HEK293 (cell line): ENCODE measurements around the gene CEP57L1.

ENCODE experiments used
- CTCF ChIA-PET: fragments of 350-600 bp; formaldehyde crosslinking; extraction: SDS; loops from one replicate; lab custom pipeline; 2021; ENCODE audit warnings: antibody characterized with exemption; lab: Yijun Ruan, JAX
- POLR2A ChIA-PET: fragments of 300-600 bp; formaldehyde crosslinking; extraction: SDS; loops from one replicate; lab custom pipeline; 2020; ENCODE audit warnings: antibody characterized with exemption, inconsistent platforms; lab: Yijun Ruan, JAX
- H3K27ac ChIP-seq: fragments of 200-500 bp; sonication (Bioruptor generic); 2 replicates; pipeline ENCODE4 v1.5.1; 2014; ENCODE audit warnings: low read depth, low read length, control low read depth, inconsistent platforms; ENCODE audit errors: extremely low read depth
- H3K36me3 ChIP-seq, 2 experiments: fragments of 200-500 bp in 1 of 2; sonication (Bioruptor generic) in 1 of 2; 1 replicate in 1 of 2; 2 replicates in 1 of 2; pipeline ENCODE4 v1.5.1; 2014 to 2017; ENCODE audit warnings: inconsistent platforms in 2 of 2, low read length in 2 of 2; ENCODE audit not compliant: control insufficient read depth in 2 of 2, insufficient read depth in 1 of 2
- H3K4me1 ChIP-seq: fragments of 200-500 bp; sonication (Bioruptor generic); 2 replicates; pipeline ENCODE4 v1.5.1; 2014; ENCODE audit warnings: mild to moderate bottlenecking, low read length, inconsistent platforms; ENCODE audit not compliant: control insufficient read depth, insufficient read depth
- H3K4me3 ChIP-seq: 2 replicates; pipeline ENCODE4 v1.5.1; 2011; ENCODE audit warnings: low read depth, mild to moderate bottlenecking, control low read depth, low read length, moderate library complexity
- H3K9me3 ChIP-seq: fragments of 200-500 bp; sonication (Bioruptor generic); 2 replicates; pipeline ENCODE4 v1.5.1; 2014; ENCODE audit warnings: low read depth, low read length, inconsistent platforms; ENCODE audit not compliant: control insufficient read depth, insufficient read depth
- FEZF1 ChIP-seq: fragments of 450-650 bp; formaldehyde crosslinking; IDR thresholded peaks from 2 replicates; pipeline ENCODE4 v1.5.1; 2016; ENCODE audit warnings: missing biosample characterization, missing genetic modification characterization
- KLF8 ChIP-seq: fragments of 450-650 bp; formaldehyde crosslinking; IDR thresholded peaks from 2 replicates; pipeline ENCODE4 v1.5.1; 2016; ENCODE audit warnings: missing biosample characterization, missing genetic modification characterization
- MYNN ChIP-seq: fragments of 450-650 bp; formaldehyde crosslinking; IDR thresholded peaks from 2 replicates; pipeline ENCODE4 v1.5.1; 2016; ENCODE audit warnings: missing biosample characterization, missing genetic modification characterization, borderline replicate concordance
- MZF1 ChIP-seq: fragments of 450-650 bp; formaldehyde crosslinking; IDR thresholded peaks from 2 replicates; pipeline ENCODE4 v1.5.1; 2017; ENCODE audit warnings: missing biosample characterization, missing genetic modification characterization, borderline replicate concordance
- PRDM6 ChIP-seq: fragments of 450-650 bp; formaldehyde crosslinking; IDR thresholded peaks from 2 replicates; pipeline ENCODE4 v1.5.1; 2017; ENCODE audit warnings: missing biosample characterization, missing genetic modification characterization
- SETDB1 ChIP-seq: IDR thresholded peaks from one replicate; pipeline ENCODE4 v1.6.1; 2017; ENCODE audit warnings: mild to moderate bottlenecking, low read length, moderate library complexity, mixed read lengths; ENCODE audit not compliant: insufficient read length
- TCF7L2 ChIP-seq: IDR thresholded peaks from 2 replicates; pipeline ENCODE4 v1.6.1; 2011; ENCODE audit warnings: low read depth, mild to moderate bottlenecking, inconsistent platforms, low read length, moderate library complexity, borderline replicate concordance
- ZBTB20 ChIP-seq: fragments of 450-650 bp; formaldehyde crosslinking; IDR thresholded peaks from 2 replicates; pipeline ENCODE4 v1.5.1; 2016; ENCODE audit warnings: missing biosample characterization, missing genetic modification characterization
- ZBTB49 ChIP-seq: fragments of 450-650 bp; formaldehyde crosslinking; IDR thresholded peaks from 2 replicates; pipeline ENCODE4 v1.5.1; 2016; ENCODE audit warnings: missing biosample characterization, missing genetic modification characterization, low read depth
- ZFP3 ChIP-seq: fragments of 450-650 bp; formaldehyde crosslinking; IDR thresholded peaks from 2 replicates; pipeline ENCODE4 v1.5.1; 2016; ENCODE audit warnings: low read depth, missing biosample characterization, missing genetic modification characterization
- ZNF114 ChIP-seq: fragments of 450-650 bp; formaldehyde crosslinking; IDR thresholded peaks from 2 replicates; pipeline ENCODE4 v1.5.0; 2017; ENCODE audit warnings: missing biosample characterization, missing genetic modification characterization
- ZNF132 ChIP-seq: fragments of 450-650 bp; formaldehyde crosslinking; IDR thresholded peaks from 2 replicates; pipeline ENCODE4 v1.5.1; 2017; ENCODE audit warnings: missing biosample characterization, missing genetic modification characterization, borderline replicate concordance
- ZNF148 ChIP-seq: fragments of 450-650 bp; formaldehyde crosslinking; IDR thresholded peaks from 2 replicates; pipeline ENCODE4 v1.5.0; 2017; ENCODE audit warnings: missing biosample characterization, missing genetic modification characterization, borderline replicate concordance
- ZNF214 ChIP-seq: fragments of 450-650 bp; formaldehyde crosslinking; IDR thresholded peaks from 2 replicates; pipeline ENCODE4 v1.5.1; 2017; ENCODE audit warnings: missing biosample characterization, mild to moderate bottlenecking, missing genetic modification characterization, borderline replicate concordance
- ZNF274 ChIP-seq, 2 experiments: fragments of 200-500 bp in 1 of 2; fragments of 450-650 bp in 1 of 2; sonication (Bioruptor generic) in 1 of 2; formaldehyde crosslinking in 1 of 2; IDR thresholded peaks; 2 replicates each; pipeline versions ENCODE4 v1.5.1 to v1.6.1; 2014 to 2016; ENCODE audit warnings: borderline replicate concordance in 1 of 2, inconsistent platforms in 1 of 2, low read length in 1 of 2, missing biosample characterization in 1 of 2, missing genetic modification characterization in 1 of 2
- ZNF341 ChIP-seq: fragments of 450-650 bp; formaldehyde crosslinking; IDR thresholded peaks from 2 replicates; pipeline ENCODE4; 2016; ENCODE audit warnings: low read depth, missing biosample characterization, missing genetic modification characterization
- ZNF473 ChIP-seq: fragments of 450-650 bp; formaldehyde crosslinking; IDR thresholded peaks from 2 replicates; pipeline ENCODE4 v1.5.1; 2017; ENCODE audit warnings: missing biosample characterization, missing genetic modification characterization
- ZNF558 ChIP-seq: fragments of 450-650 bp; formaldehyde crosslinking; IDR thresholded peaks from 2 replicates; pipeline ENCODE4 v1.5.1; 2016; ENCODE audit warnings: missing biosample characterization, missing genetic modification characterization
- ZNF610 ChIP-seq: fragments of 450-650 bp; formaldehyde crosslinking; IDR thresholded peaks from 2 replicates; pipeline ENCODE4 v1.5.1; 2016; ENCODE audit warnings: missing biosample characterization, missing genetic modification characterization, borderline replicate concordance
- ZNF777 ChIP-seq: fragments of 450-650 bp; formaldehyde crosslinking; IDR thresholded peaks from 2 replicates; pipeline ENCODE4 v1.5.1; 2017; ENCODE audit warnings: missing biosample characterization, missing genetic modification characterization, borderline replicate concordance
- ZNF792 ChIP-seq: fragments of 450-650 bp; formaldehyde crosslinking; IDR thresholded peaks from 2 replicates; pipeline ENCODE4 v1.5.1; 2016; ENCODE audit warnings: missing biosample characterization, missing genetic modification characterization
- TF ChIP-seq, protein P1 (sequence below): fragments of 450-650 bp; formaldehyde crosslinking; IDR thresholded peaks from 2 replicates; pipeline ENCODE4 v1.5.1; 2016; ENCODE audit warnings: missing biosample characterization, missing genetic modification characterization, borderline replicate concordance

Gene CEP57L1

DNA sequence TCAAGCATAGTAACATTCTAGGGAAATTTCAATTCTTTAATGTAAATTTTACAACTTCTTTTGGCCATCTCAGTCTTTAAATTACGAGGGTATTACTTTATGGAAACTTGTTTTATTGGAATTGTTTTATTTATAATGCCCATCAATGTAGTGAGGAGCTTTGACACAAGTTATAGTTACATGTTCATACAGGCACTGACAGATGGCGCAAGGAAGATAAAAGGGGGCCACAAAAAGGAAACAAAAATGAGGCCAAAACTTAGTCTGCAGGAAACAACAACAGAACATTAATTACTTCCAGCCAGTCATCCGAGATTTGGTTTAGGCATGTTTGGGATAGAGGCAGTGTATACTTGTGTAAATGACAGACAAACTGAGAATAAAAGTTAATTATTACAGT is 18.9 kb upstream of the CEP57L1 start:
- ChIA-PET CTCF (interaction anchor here (0.5 to 6.7 kb wide), 6 partner anchors 12 to 532 kb away, joined by 3 to 156 read pairs (median 7); partner anchors contain the start of gene ARMC2), POLR2A (interaction anchor here (2.0 kb wide), 1 partner anchor 18 kb away, joined by 9 read pairs; the partner anchor contains the start of genes CEP57L1 and SESN1)
- TF ChIP-seq ZNF274 (IDR thresholded peaks at IDR 0.05; ENCODE audit: low read length) (no peak), ZNF274 (tag by site-specific recombination; IDR thresholded peaks at IDR 0.05; ENCODE audit: borderline replicate concordance) (no peak), ZNF473 (tag by site-specific recombination) (no peak), PRDM6 (tag by site-specific recombination) (peak; percentile 30; the same call in 1 of the 2 replicates), ZNF214 (no peak), ZNF777 (tag by site-specific recombination) (no peak), FEZF1 (peak; percentile 20; the same call in 1 of the 2 replicates), SETDB1 (no peak), ZFP3 (tag by site-specific recombination) (no peak), ZNF792 (tag by site-specific recombination) (no peak), ZNF341 (tag by site-specific recombination) (no peak), ZNF132 (tag by site-specific recombination) (no peak), ZBTB20 (tag by site-specific recombination) (no peak), ZNF114 (tag by site-specific recombination) (no peak), TCF7L2 (no peak), ZBTB49 (tag by site-specific recombination) (no peak), ZNF148 (tag by site-specific recombination) (no peak)
- H3K27ac ChIP-seq, result no peak overlapping the region
- peaks cover 36% of the 10 kb centered on the region for H3K4me1 ChIP-seq
- H3K9me3 ChIP-seq, result no peaks in the 10 kb centered on the region
- no peak overlapping the region for H3K4me3 ChIP-seq
- no peaks in the 10 kb centered on the region for H3K36me3 ChIP-seq

- Histone ChIP-seq H3K9me3 (no peaks in the 10 kb centered on the region), H3K4me3 (no peak overlapping the region), H3K27ac (no peak overlapping the region), H3K36me3 (no peaks in the 10 kb centered on the region), H3K4me1 (peaks cover 19% of the 10 kb centered on the region)
- ChIA-PET POLR2A (interaction anchor here (1.3 kb wide), 1 partner anchor 15 kb away, joined by 6 read pairs; the partner anchor contains the start of gene SESN1), CTCF (interaction anchor here (1.0 to 1.4 kb wide), 2 partner anchors 9 to 304 kb away, joined by 3 to 4 read pairs; no protein-coding TSS in a partner anchor)
- TF ChIP-seq FEZF1 (peak; percentile 49; the same call in 1 of the 2 replicates), KLF8 (no peak), ZNF558 (tag by site-specific recombination) (no peak), MYNN (tag by site-specific recombination) (peak; percentile 35; the same call in 1 of the 2 replicates), ZNF610 (tag by site-specific recombination) (no peak), MZF1 (tag by site-specific recombination) (peak; percentile 57; the same call in 1 of the 2 replicates), PRDM6 (tag by site-specific recombination) (peak; percentile 51; the same call in 1 of the 2 replicates)
- TF ChIP-seq, protein P1, sequence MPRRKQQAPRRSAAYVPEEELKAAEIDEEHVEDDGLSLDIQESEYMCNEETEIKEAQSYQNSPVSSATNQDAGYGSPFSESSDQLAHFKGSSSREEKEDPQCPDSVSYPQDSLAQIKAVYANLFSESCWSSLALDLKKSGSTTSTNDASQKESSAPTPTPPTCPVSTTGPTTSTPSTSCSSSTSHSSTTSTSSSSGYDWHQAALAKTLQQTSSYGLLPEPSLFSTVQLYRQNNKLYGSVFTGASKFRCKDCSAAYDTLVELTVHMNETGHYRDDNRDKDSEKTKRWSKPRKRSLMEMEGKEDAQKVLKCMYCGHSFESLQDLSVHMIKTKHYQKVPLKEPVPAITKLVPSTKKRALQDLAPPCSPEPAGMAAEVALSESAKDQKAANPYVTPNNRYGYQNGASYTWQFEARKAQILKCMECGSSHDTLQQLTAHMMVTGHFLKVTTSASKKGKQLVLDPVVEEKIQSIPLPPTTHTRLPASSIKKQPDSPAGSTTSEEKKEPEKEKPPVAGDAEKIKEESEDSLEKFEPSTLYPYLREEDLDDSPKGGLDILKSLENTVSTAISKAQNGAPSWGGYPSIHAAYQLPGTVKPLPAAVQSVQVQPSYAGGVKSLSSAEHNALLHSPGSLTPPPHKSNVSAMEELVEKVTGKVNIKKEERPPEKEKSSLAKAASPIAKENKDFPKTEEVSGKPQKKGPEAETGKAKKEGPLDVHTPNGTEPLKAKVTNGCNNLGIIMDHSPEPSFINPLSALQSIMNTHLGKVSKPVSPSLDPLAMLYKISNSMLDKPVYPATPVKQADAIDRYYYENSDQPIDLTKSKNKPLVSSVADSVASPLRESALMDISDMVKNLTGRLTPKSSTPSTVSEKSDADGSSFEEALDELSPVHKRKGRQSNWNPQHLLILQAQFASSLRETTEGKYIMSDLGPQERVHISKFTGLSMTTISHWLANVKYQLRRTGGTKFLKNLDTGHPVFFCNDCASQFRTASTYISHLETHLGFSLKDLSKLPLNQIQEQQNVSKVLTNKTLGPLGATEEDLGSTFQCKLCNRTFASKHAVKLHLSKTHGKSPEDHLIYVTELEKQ (tag by site-specific recombination), result no peak
Measured at GRCh38 chr6:109079981-109080380, 15.3 kb upstream of the CEP57L1 start.
